GM18499 (cell line): ENCODE measurements around the gene AACS.
"Not testable (repeated sequence)": the region's sequence is repeated elsewhere in the genome, so short reads cannot be mapped to it uniquely, and the experiment has no call there.

ENCODE experiments used
- ATAC-seq: cut with Tn5 transposase; IDR thresholded peaks from one replicate; pipeline ENCODE4 v1.9.1; 2021; ENCODE audit warnings: moderate number of reproducible peaks; ENCODE audit not compliant: insufficient read depth, unreplicated experiment

Gene AACS, protein sequence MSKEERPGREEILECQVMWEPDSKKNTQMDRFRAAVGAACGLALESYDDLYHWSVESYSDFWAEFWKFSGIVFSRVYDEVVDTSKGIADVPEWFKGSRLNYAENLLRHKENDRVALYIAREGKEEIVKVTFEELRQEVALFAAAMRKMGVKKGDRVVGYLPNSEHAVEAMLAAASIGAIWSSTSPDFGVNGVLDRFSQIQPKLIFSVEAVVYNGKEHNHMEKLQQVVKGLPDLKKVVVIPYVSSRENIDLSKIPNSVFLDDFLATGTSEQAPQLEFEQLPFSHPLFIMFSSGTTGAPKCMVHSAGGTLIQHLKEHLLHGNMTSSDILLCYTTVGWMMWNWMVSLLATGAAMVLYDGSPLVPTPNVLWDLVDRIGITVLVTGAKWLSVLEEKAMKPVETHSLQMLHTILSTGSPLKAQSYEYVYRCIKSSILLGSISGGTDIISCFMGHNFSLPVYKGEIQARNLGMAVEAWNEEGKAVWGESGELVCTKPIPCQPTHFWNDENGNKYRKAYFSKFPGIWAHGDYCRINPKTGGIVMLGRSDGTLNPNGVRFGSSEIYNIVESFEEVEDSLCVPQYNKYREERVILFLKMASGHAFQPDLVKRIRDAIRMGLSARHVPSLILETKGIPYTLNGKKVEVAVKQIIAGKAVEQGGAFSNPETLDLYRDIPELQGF

DNA sequence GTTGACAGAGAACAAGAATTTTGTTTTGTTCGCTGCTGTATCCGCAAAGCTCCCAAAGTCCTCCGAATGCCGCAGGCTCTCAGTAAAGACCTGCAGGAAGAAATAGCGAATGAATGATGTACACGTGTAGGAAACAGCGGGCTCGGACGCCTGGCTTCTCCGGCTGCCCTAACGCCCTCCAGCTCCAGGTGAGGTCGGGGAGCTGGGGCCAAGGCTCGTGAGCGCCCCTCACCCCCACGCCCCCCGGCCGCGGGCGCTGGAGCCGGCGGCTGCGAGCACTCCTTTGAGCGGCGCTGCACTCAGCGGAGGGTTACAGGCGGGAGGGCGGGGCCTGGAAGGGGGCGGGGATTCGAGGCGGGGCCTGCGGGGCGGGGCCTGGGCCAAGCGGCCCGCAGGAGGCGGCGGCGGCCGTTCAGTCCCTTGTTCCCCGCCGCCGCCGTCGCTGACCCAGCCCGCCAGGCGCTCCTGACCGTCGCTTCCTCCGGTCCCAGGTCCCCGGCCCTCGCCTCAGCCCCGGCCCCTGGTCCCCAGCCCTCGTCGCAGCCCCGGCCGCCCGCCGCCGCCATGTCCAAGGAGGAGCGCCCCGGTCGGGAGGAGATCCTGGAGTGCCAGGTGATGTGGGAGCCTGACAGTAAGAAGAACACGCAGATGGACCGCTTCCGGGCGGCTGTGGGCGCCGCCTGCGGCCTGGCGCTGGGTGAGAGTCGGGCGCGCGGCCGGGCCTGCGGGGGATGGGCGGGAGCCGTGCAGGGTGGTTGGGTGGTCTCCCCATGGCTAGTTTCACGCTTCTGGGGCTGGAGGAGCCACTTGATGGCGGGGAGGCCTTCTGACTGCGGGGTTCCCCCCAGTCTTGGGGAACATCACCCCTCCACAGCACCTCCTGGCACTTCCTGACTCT is at the start of gene AACS:
AACS (plus strand) TSS at position 415 of the 898 bp plus-strand sequence; CDS start at position 565, 150 bp downstream.
- peak; percentile 47 for ATAC-seq

GRCh38 chr12:125015680-125016310 is 49.4 kb upstream of the AACS start:
- ATAC-seq, result no peak

DNA sequence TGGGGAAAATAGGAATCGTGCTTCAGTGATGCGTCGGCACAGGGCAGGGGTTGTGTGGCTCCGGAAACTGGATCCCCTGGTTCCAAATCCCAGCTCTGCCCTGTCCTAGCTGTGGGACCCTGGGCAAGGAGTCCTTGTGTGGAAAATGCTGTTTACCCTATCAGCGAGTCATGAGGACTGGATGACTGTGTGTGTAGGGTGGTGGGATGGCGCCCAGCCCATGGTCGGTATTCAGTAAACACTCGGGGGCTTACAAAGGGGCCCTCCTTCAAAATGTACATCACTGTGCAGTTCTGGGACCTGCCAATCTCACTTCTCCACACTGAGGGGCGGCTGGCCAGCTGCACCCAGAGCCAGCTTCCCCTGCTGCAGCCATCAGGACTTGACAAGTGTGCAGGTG is 47.4 kb upstream of the AACS start:
- no peak for ATAC-seq

DNA sequence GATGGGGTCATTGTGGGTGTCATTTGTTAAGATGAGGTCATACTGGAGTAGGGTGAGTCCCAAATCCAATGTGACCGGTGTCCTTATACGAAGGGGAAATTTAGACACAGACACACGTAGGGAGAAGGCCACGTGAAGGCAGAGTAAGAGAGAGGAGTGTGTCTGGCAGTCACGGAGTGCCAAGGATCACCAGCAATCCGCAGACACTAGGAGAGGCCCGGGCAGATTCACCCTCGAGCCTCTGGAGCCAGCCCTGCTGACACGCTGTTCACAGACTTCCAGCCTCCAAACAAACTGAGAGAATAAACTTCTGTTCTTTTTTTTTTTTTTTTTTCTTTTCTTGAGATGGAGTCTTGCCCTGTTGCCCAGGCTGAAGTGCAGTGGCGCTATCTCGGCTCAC is 46.9 kb upstream of the AACS start:
- ATAC-seq, result no peak

DNA sequence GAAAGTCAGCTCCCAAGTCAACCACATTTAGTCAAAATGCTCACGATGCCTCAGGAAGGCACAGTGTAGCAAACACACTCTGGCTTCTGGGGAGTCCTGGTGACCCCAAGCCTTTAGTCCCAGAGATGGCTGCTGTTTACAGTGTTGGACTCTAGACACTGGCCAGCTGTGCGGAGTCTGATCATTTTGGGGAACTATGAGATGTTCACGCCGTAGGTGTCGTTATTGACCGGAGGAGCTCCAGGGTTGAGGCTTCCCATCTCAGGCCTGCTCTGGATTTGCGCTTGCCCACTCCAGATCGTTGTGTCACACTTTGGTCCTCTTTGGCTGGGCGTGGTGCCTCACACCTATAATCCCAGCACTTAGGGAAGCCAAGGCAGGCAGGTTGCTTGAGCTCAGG is 44.1 kb upstream of the AACS start:
- no peak for ATAC-seq

DNA sequence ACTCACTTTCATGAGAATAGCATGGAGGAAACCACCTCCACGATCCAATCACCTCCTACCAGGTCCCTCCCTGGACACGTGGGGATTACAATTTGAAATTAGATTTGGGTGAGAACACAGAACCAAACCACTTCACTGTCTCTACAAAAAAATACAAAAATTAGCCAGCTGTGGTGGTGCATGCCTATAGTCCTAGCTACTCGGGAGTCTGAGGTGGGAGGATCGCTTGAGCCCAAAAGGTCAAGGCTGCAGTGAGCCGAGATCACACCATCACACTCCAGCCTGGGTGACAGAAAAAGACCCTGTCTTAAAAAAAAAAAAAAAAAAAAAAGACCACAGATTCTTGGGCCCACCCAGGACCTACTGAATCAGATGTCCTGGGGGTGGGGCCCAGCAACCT is 43.5 kb upstream of the AACS start:
- ATAC-seq, result no peak

DNA sequence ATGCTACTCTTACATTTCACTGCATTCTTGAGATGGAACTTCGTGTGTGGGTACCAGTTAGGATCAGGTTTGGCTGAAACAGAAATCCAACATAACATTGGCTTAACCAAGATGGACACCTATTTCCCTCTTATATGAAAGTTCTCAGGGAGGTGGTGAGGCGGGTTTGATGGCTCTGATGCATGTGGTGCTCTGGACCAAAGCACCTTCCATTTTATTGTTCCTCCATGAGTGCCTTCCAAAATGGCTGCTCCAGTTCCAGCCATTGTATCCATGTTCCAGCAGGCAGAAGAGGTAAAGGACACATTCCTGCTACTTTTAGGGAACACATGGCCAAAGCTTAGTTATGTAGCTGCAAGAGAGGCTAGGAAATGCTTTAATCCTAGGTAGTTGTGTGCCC is 42.2 kb upstream of the AACS start:
- no peak for ATAC-seq

DNA sequence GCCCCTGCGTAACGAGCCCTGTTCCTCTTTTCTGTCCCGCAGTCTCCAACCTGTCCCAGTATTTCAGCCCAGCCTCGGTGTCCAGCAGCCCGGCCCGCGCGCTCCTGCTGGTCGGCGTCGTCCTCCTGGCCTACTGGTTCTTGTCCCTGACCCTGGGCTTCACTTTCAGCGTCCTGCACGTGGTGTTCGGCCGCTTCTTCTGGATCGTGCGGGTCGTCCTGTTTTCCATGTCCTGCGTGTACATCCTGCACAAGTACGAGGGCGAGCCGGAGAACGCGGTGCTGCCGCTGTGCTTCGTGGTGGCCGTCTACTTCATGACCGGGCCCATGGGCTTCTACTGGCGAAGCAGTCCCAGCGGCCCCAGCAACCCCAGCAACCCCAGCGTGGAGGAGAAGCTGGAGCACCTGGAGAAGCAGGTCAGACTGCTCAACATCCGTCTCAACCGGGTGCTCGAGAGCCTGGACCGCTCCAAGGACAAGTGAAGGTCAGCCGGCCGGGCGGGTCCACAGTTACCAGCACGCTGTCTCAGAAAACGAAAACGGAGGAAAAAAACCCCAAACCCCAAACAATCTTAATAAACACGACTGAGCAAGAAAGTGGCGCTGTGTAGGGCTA is 40.2 kb upstream of the AACS start:
- ATAC-seq, result no peak

DNA sequence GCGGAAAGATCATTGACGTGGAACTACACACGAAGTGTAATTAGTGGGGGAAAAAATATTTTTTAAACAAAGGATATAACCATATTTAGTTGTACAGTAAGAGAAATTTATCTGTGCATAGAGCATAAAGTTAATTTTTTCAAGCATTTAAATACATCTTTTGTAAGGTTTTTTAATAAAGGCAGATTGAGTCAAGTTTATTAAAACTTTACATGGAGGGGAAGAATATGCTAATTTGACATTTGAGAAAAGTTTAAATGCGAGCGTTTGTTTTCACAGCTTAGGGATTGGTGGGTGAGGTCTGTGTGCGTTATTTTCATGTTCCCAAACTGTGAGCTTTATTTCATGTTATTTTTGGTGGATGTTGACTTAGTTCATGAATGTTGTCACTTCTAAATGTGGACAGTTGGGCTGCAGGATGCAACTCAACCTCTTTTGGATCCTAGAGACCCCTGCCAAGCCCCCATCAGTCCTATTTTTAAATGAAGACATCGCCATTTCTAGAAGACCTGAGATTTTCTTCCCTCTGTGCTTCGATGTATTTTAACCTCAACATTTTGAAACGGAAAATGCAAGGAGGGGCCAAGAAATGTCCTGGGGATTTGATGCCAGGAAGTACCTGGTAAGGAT is 39.5 kb upstream of the AACS start:
- ATAC-seq, result no peak

GRCh38 chr12:125028106-125028505 is 37.1 kb upstream of the AACS start:
- ATAC-seq, result no peak

DNA sequence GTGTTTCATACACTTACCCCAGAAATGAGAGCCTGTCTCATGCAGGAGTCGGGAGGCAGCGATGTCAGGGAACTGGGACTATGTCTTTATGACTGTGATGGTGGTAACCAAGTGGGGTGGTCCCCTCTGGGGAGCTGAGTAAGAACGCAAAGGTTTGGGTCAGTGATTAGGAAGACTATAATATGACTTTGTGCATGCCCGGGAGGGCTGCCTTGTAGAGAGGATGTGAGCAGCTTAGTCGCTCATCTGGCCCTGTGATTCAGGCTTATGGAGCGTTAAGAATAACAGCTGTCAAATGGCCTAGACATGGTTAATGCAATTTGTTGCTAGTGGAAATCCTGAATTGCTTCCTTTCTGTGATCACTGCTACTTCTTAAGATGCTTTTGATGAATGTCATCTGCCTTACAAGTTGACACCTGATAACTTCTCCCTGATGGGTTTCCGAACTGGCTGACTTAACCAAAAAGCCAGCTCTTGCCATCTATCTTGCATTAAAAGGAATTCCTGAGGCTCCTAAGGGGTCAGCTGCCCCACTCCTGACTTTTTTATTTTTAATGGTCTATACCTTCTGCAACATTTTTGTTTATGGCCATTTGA is 35.4 kb upstream of the AACS start:
- no peak for ATAC-seq

- ATAC-seq, result not testable (repeated sequence)
Measured at GRCh38 chr12:125031471-125031870, 33.8 kb upstream of the AACS start.

- ATAC-seq, result no peak
Measured at GRCh38 chr12:125032466-125033152, 32.6 kb upstream of the AACS start.

DNA sequence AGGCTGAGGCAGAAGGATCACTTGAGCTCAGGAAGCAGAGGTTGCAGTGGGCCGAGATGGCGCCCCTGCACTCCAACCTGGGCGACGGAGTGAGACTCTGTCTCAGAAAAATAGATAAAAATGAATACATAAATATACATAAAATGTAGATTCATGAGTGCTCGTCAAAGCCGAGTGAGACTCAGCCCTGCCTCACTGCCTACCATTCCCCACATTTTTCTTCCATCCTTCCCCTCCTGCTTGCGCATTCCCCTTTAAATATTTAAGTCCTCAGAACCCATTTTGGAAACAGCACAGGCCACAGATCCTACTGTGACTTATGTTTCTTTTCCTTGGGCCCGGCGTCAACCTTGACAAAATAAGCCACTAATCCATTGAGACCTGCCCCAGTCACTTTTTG is 31.9 kb upstream of the AACS start:
- ATAC-seq, result no peak

DNA sequence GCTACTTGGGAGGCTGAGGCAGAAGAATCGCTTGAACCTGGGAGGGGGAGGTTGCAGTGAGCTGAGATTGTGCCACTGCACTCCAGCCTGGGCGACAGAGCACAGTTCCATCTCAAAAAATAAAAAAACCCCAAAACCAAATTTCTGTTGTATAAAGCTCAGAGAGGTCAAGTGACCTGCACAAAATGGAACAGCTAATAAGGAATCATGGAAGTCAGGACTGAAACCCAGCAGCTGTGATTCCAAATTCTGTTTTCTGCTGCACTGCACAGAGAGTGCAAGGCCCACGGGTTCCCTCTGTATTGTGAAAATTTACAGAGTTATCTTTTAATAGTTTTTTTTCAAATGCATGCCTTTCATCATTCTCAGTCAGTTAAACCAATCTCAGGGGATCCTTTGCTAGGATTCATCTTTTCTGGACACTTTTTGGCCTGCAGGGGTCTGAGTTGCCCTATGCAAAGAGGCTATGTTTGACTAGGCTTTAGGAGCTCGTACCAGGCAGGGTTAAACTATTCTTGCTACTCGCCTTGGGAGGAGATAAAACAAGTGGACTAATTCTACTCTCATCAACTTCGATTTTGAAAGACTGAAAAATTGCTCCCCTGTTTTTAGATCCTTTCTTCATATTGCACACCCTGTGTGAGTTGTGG is 26.1 kb upstream of the AACS start:
- ATAC-seq, result no peak

DNA sequence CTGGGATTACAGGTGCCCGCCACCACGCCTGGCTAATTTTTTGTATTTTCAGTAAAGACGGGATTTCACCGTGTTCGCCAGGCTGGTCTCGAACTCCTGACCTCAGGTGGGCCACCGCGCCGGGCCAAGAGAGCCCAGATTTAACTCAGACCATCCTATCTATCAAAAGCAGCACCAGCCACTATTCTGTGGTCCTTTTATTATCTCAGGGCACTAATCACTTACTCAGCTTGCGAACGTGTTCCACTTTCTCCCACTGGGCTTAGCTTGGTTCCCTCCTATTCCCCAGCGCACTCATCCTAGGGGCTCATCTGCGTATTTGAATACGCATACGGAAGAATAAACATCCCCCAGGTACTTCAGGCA is 16.2 kb upstream of the AACS start:
- no peak for ATAC-seq

DNA sequence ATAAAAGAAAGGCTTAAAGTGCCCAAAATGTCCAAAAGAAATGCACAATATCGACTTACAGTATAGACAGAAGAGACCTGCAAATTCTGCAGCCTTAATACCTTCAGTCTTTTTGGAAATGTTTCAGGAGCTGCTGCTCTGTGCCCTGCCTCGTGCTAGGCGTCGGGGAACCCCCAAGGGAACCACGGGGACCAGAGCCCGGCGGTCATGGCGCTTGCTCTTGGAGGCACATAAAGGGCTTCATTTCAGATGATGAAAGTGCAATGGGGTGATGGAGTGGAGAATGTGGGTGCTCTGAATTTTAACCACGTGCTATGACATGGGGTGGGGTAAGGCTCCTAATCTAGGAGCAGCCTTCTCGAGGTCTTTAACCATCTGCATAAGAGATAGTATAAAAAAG is 14.8 kb upstream of the AACS start:
- no peak for ATAC-seq

- ATAC-seq, result no peak
Measured at GRCh38 chr12:125050868-125051267, 14.4 kb upstream of the AACS start.
